CD4-positive, alpha-beta memory T cell (primary cell): ENCODE data around the gene CACNA1D. TPM values are rescaled to one million over a fixed set of nuclear protein-coding genes. Genes with fewer than 3 reads are reported as not detected.

Experiments used
- CTCF ChIA-PET: fragments of 350-600 bp; sonication (Branson Sonifier 250); formaldehyde crosslinking; loops from one replicate; lab custom pipeline; 2021; ENCODE audit warnings: inconsistent platforms; ENCODE audit not compliant: partially characterized antibody; lab: Charles Lee
- POLR2A ChIA-PET: fragments of 350-600 bp; sonication (Branson Sonifier 250); formaldehyde crosslinking; loops from one replicate; lab custom pipeline; 2021; ENCODE audit not compliant: partially characterized antibody; lab: Charles Lee
- DNase-seq, 5 donors: peaks; one replicate each; pipeline versions ENCODE4 v3.0.0 to v3.0.0-alpha.2; 2020 to 2022; ENCODE audit warnings: mixed read lengths in 1 of 5
- H3K27ac ChIP-seq: one replicate; pipeline ENCODE4 v1.7.0; 2013; ENCODE audit warnings: low read depth, low read length
- H3K27me3 ChIP-seq: 2 replicates; pipeline ENCODE4 v1.7.0; 2013; ENCODE audit warnings: mild to moderate bottlenecking, low read length, moderate library complexity; ENCODE audit not compliant: insufficient read depth
- H3K36me3 ChIP-seq: 2 replicates; pipeline ENCODE4 v1.7.0; 2013; ENCODE audit warnings: mild to moderate bottlenecking, low read length, moderate library complexity; ENCODE audit not compliant: insufficient read depth
- H3K4me1 ChIP-seq: 2 replicates; pipeline ENCODE4 v1.7.0; 2013; ENCODE audit warnings: mild to moderate bottlenecking, low read length, moderate library complexity; ENCODE audit not compliant: insufficient read depth
- H3K4me3 ChIP-seq, 2 donors: one replicate each; pipeline ENCODE4 v1.7.0; 2013; ENCODE audit warnings: low read length in 2 of 2, mild to moderate bottlenecking in 1 of 2
- H3K9me3 ChIP-seq, 2 donors: one replicate each; pipeline ENCODE4 v1.7.0; 2013; ENCODE audit warnings: low read length in 2 of 2, control low read depth in 1 of 2; ENCODE audit not compliant: control insufficient read depth in 1 of 2
- H3K27ac Mint-ChIP-seq, 7 donors: one replicate each; pipeline ENCODE4 v1.8.0; 2020 to 2021; ENCODE audit warnings: mixed read lengths in 7 of 7, mild to moderate bottlenecking in 6 of 7, inconsistent platforms in 3 of 7, moderate library complexity in 3 of 7
- H3K27me3 Mint-ChIP-seq, 2 donors: one replicate each; pipeline ENCODE4 v1.8.0; 2020 to 2021; ENCODE audit warnings: mixed read lengths in 2 of 2
- H3K36me3 Mint-ChIP-seq, 2 donors: one replicate each; pipeline ENCODE4 v1.8.0; 2020 to 2021; ENCODE audit warnings: mixed read lengths in 2 of 2, inconsistent platforms in 1 of 2, mild to moderate bottlenecking in 1 of 2
- H3K4me1 Mint-ChIP-seq, 4 donors: one replicate each; pipeline ENCODE4 v1.8.0; 2020 to 2021; ENCODE audit warnings: mixed read lengths in 4 of 4, mild to moderate bottlenecking in 1 of 4
- H3K4me3 Mint-ChIP-seq, 8 donors: one replicate each; pipeline ENCODE4 v1.8.0; 2020 to 2021; ENCODE audit warnings: mixed read lengths in 8 of 8, mild to moderate bottlenecking in 7 of 8, moderate library complexity in 6 of 8, inconsistent platforms in 3 of 8
- H3K9me3 Mint-ChIP-seq, 8 donors: one replicate each; pipeline ENCODE4 v1.8.0; 2020 to 2021; ENCODE audit warnings: mixed read lengths in 8 of 8, mild to moderate bottlenecking in 5 of 8, inconsistent platforms in 3 of 8, moderate library complexity in 1 of 8
- intact Hi-C: fragments of 100-400 bp; cut with micrococcal nuclease; formaldehyde crosslinking; loops from one replicate; pipeline ENCODE4 v1.15.1; 2023
- polyA plus RNA-seq, 2 donors: library from polyadenylated mRNA; unstranded; fragments of 300-500 nt; fragmentation: Illumina TruSeq; gene quantifications; one replicate each; pipeline ENCODE4 v1.2.3, GENCODE V29; 2021
- total RNA-seq, 2 experiments: library from RNA; stranded (reverse); gene quantifications; one replicate each; pipeline ENCODE4 v1.2.3, GENCODE V29; 2021

Gene CACNA1D
- total and polyA plus RNA-seq, 4 experiments from 2014 or later: 0.06 TPM; not detected in 3

- no peak overlapping the region for H3K4me3 ChIP-seq
- no peak for DNase-seq
- H3K36me3 Mint-ChIP-seq: no peaks in the 10 kb centered on the region
- intact Hi-C loops: no loop called here
- H3K9me3 ChIP-seq: no peaks in the 10 kb centered on the region
- H3K27me3 ChIP-seq: peaks cover 5% of the 10 kb centered on the region
- H3K4me3 Mint-ChIP-seq: no peak overlapping the region
- H3K4me1 Mint-ChIP-seq: peaks cover 0 to 2% (median 0%) of the 10 kb centered on the region in 4 donors
- no peak overlapping the region for H3K27ac Mint-ChIP-seq
- H3K4me1 ChIP-seq: no peaks in the 10 kb centered on the region
- H3K27me3 Mint-ChIP-seq: peaks cover 10 to 11% of the 10 kb centered on the region in 2 donors
- H3K27ac ChIP-seq: no peak overlapping the region
- H3K36me3 ChIP-seq: no peaks in the 10 kb centered on the region
- ChIA-PET POLR2A (no interaction called here), CTCF (no interaction called here)
- H3K9me3 Mint-ChIP-seq: peaks cover 0 to 3% (median 0%) of the 10 kb centered on the region in 8 donors
Observed at GRCh38 chr3:53545310-53545995, 51.0 kb downstream of the CACNA1D start.

GRCh38 chr3:53545996-53546359 lies 51.6 kb downstream of the CACNA1D start:
- no peak overlapping the region for H3K27ac Mint-ChIP-seq
- Histone ChIP-seq H3K27me3 (peaks cover 5% of the 10 kb centered on the region), H3K27ac (no peak overlapping the region), H3K4me3 (no peak overlapping the region), H3K9me3 (no peaks in the 10 kb centered on the region), H3K4me1 (no peaks in the 10 kb centered on the region), H3K36me3 (no peaks in the 10 kb centered on the region)
- POLR2A ChIA-PET: no interaction called here
- CTCF ChIA-PET: no interaction called here
- H3K4me3 Mint-ChIP-seq: no peak overlapping the region
- peaks cover 10 to 11% of the 10 kb centered on the region in 2 donors for H3K27me3 Mint-ChIP-seq
- peaks cover 0 to 2% (median 0%) of the 10 kb centered on the region in 4 donors for H3K4me1 Mint-ChIP-seq
- intact Hi-C loops: no loop called here
- H3K9me3 Mint-ChIP-seq: peaks cover 0 to 3% (median 0%) of the 10 kb centered on the region in 8 donors
- no peak for DNase-seq
- no peaks in the 10 kb centered on the region for H3K36me3 Mint-ChIP-seq

DNA sequence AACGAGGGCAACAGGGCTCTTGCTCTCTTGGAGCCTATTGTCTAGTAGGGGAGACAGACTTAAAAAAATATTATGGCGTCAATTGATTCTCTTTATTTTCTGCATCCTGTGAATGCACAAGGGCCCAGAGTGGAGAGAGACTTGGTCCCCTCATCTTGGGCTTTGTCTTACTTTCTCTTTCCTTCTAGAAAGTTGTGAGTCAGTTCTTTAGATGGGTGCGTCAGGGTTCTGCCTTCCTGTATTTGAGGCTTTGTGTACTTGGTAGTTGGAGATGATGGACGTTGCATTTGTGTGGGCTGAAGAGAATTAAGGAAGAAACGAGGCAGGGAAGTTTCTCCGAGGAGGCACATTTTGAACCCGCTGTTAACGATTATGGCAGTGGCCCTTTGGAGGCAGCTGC lies 52.9 kb downstream of the CACNA1D start:
- POLR2A ChIA-PET: no interaction called here

DNA sequence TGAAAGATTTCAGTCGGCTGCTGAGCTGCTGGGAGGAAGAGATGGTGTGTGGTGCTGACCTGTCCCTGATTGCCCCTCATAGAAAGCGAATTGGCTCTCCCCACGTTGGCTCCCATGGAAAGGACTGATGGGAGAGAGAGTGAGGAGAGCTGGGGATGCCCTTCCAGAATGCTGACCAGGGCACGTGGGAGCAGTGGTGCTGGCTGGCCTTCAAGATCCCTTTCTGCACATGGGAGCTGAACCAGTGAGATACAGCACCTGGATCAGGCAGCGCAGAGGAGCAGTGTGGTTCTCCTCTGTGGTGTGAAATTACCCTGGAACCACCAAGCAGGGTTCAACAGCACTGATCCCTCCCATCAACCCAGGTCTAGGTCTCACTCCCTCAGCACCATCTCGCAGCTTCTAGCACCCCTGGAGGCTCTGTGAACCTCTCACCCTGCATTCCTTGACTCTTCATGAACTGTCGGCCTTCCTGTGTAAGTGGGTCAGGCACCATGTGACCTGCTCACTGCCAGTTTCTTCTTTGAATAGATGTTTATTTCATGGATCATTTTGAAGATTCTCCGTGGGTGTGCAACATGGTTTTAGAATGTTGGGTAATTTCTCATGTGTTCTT lies 55.7 kb downstream of the CACNA1D start:
- peaks cover 1 to 8% of the 10 kb centered on the region in 2 donors for H3K27me3 Mint-ChIP-seq
- H3K4me3 ChIP-seq: no peak overlapping the region
- no peak overlapping the region for H3K27ac Mint-ChIP-seq
- no peak for DNase-seq
- CTCF ChIA-PET: no interaction called here
- no peaks in the 10 kb centered on the region for H3K4me1 ChIP-seq
- intact Hi-C loops: no loop called here
- no peak overlapping the region for H3K4me3 Mint-ChIP-seq
- POLR2A ChIA-PET: no interaction called here
- no peaks in the 10 kb centered on the region for H3K9me3 ChIP-seq
- H3K27ac ChIP-seq: no peak overlapping the region
- H3K36me3 ChIP-seq: no peaks in the 10 kb centered on the region
- peaks cover 0 to 4% (median 0%) of the 10 kb centered on the region in 8 donors for H3K9me3 Mint-ChIP-seq
- no peaks in the 10 kb centered on the region for H3K36me3 Mint-ChIP-seq
- peaks cover 0 to 3% (median 0%) of the 10 kb centered on the region in 4 donors for H3K4me1 Mint-ChIP-seq
- H3K27me3 ChIP-seq: no peaks in the 10 kb centered on the region

More for the DNA sequence above, 52.9 kb downstream of the CACNA1D start:
- Histone ChIP-seq H3K27ac (no peak overlapping the region), H3K36me3 (no peaks in the 10 kb centered on the region), H3K4me1 (no peaks in the 10 kb centered on the region), H3K27me3 (peaks cover 5% of the 10 kb centered on the region), H3K4me3 (no peak overlapping the region), H3K9me3 (no peaks in the 10 kb centered on the region)
- H3K27ac Mint-ChIP-seq: no peak overlapping the region
- no peak overlapping the region for H3K4me3 Mint-ChIP-seq
- CTCF ChIA-PET: no interaction called here
- H3K4me1 Mint-ChIP-seq: peaks cover 0 to 2% (median 0%) of the 10 kb centered on the region in 4 donors
- DNase-seq: no peak
- H3K9me3 Mint-ChIP-seq: peaks cover 0 to 4% (median 0%) of the 10 kb centered on the region in 8 donors
- H3K36me3 Mint-ChIP-seq: no peaks in the 10 kb centered on the region
- peaks cover 5% of the 10 kb centered on the region in 2 donors for H3K27me3 Mint-ChIP-seq
- intact Hi-C loops: no loop called here

DNA sequence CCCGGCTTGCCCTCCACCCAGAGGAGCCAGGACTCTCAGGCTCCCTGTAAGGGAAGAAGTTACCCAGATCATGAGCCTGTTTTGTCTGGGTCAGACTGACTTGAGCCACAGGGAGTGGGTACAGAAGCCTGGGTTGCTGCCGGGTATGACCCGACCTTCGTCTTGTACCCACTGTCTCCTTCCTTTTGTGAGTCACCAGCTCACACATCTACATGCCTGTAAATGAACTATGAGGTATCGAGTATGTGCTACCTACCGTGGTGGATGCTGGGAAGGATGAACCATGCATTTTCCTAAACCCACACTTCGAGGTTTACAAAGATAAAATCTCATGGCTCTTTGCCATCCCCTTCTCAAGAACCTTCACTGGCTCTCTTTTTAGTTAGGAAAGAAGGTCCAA lies 56.9 kb downstream of the CACNA1D start:
- Mint-ChIP-seq H3K4me1 (peaks cover 0 to 3% (median 0%) of the 10 kb centered on the region in 4 donors), H3K27me3 (peaks cover 1 to 8% of the 10 kb centered on the region in 2 donors), H3K4me3 (no peak overlapping the region), H3K27ac (no peak overlapping the region), H3K9me3 (peaks cover 0 to 4% (median 0%) of the 10 kb centered on the region in 8 donors), H3K36me3 (no peaks in the 10 kb centered on the region)
- intact Hi-C loops: no loop called here
- DNase-seq: no peak
- Histone ChIP-seq H3K4me3 (no peak overlapping the region), H3K4me1 (no peaks in the 10 kb centered on the region), H3K36me3 (no peaks in the 10 kb centered on the region), H3K27ac (no peak overlapping the region), H3K27me3 (no peaks in the 10 kb centered on the region), H3K9me3 (no peaks in the 10 kb centered on the region)
- ChIA-PET CTCF (no interaction called here), POLR2A (no interaction called here)

GRCh38 chr3:53552730-53553129 lies 58.3 kb downstream of the CACNA1D start:
- no peaks in the 10 kb centered on the region for H3K4me1 ChIP-seq
- Mint-ChIP-seq H3K27ac (peak overlapping the region in 2 of 7 donors; percentile 41 to 63), H3K4me3 (no peak overlapping the region), H3K27me3 (peaks cover 1 to 10% of the 10 kb centered on the region in 2 donors), H3K36me3 (no peaks in the 10 kb centered on the region), H3K4me1 (peaks cover 0 to 3% (median 0%) of the 10 kb centered on the region in 4 donors), H3K9me3 (peaks cover 0 to 4% (median 0%) of the 10 kb centered on the region in 8 donors)
- no peaks in the 10 kb centered on the region for H3K9me3 ChIP-seq
- no peak overlapping the region for H3K4me3 ChIP-seq
- no peak for DNase-seq
- no peaks in the 10 kb centered on the region for H3K27me3 ChIP-seq
- no peak overlapping the region for H3K27ac ChIP-seq
- H3K36me3 ChIP-seq: no peaks in the 10 kb centered on the region
- ChIA-PET CTCF (no interaction called here), POLR2A (no interaction called here)
- intact Hi-C loops: no loop called here

GRCh38 chr3:53553200-53553599 lies 58.8 kb downstream of the CACNA1D start:
- no peaks in the 10 kb centered on the region for H3K36me3 Mint-ChIP-seq
- H3K27ac ChIP-seq: no peak overlapping the region
- H3K9me3 Mint-ChIP-seq: peaks cover 0 to 4% (median 0%) of the 10 kb centered on the region in 8 donors
- H3K27ac Mint-ChIP-seq: no peak overlapping the region
- no peaks in the 10 kb centered on the region for H3K4me1 ChIP-seq
- no peak for DNase-seq
- no peak overlapping the region for H3K4me3 Mint-ChIP-seq
- H3K36me3 ChIP-seq: no peaks in the 10 kb centered on the region
- H3K9me3 ChIP-seq: no peaks in the 10 kb centered on the region
- POLR2A ChIA-PET: no interaction called here
- intact Hi-C loops: no loop called here
- peaks cover 0 to 2% (median 0%) of the 10 kb centered on the region in 4 donors for H3K4me1 Mint-ChIP-seq
- H3K27me3 ChIP-seq: no peaks in the 10 kb centered on the region
- CTCF ChIA-PET: no interaction called here
- H3K4me3 ChIP-seq: no peak overlapping the region
- peaks cover 1 to 8% of the 10 kb centered on the region in 2 donors for H3K27me3 Mint-ChIP-seq
